H1 (cell line): ENCODE results near the gene RAB3IL1. TPM values are rescaled to one million over a fixed set of nuclear protein-coding genes. Genes with fewer than 3 reads are reported as not detected.

Source experiments
- CTCF ChIA-PET: fragments of 300-600 bp; sonication (Branson Sonifier 250); formaldehyde crosslinking; loops from one replicate; lab custom pipeline; 2021; ENCODE audit not compliant: partially characterized antibody; lab: Charles Lee
- POLR2A ChIA-PET: fragments of 300-600 bp; sonication (Branson Sonifier 250); formaldehyde crosslinking; loops from one replicate; lab custom pipeline; 2021; ENCODE audit warnings: inconsistent platforms; ENCODE audit not compliant: partially characterized antibody; lab: Charles Lee
- DNase-seq, 2 experiments: peaks; one replicate each; pipeline versions ENCODE4 v3.0.0 to v3.0.0-alpha.2; 2010 to 2022; ENCODE audit warnings: low spot score in 2 of 2, low read depth in 1 of 2, mixed read lengths in 1 of 2
- FAIRE-seq: peaks from 2 replicates; lab custom pipeline; 2011; peaks lifted over from hg19 to GRCh38; lab: Jason Lieb, UNC
- H2AFZ ChIP-seq: 2 replicates; pipeline ENCODE4 v1.8.1; 2012; ENCODE audit warnings: low read length, inconsistent platforms
- H2AK5ac ChIP-seq: 2 replicates; pipeline ENCODE4 v1.6.1; 2013; ENCODE audit warnings: low read depth, low read length
- H2BK120ac ChIP-seq: replicated peaks from 2 replicates; pipeline ENCODE3; 2013; ENCODE audit warnings: low read depth, low read length, inconsistent platforms
- H2BK12ac ChIP-seq: 2 replicates; pipeline ENCODE4 v1.6.1; 2013; ENCODE audit warnings: low read depth, low read length
- H2BK15ac ChIP-seq: 2 replicates; pipeline ENCODE4 v1.6.1; 2013; ENCODE audit warnings: low read length
- H2BK20ac ChIP-seq: 2 replicates; pipeline ENCODE4 v1.6.1; 2013; ENCODE audit warnings: low read length
- H2BK5ac ChIP-seq: 2 replicates; pipeline ENCODE4 v1.6.1; 2013; ENCODE audit warnings: low read depth, low read length
- H3K14ac ChIP-seq: 2 replicates; pipeline ENCODE4 v1.6.1; 2013; ENCODE audit warnings: inconsistent platforms; ENCODE audit not compliant: insufficient read length
- H3K18ac ChIP-seq: 2 replicates; pipeline ENCODE4 v1.6.1; 2013; ENCODE audit warnings: low read length; ENCODE audit errors: extremely low read depth
- H3K23ac ChIP-seq: 2 replicates; pipeline ENCODE4 v1.6.1; 2013; ENCODE audit warnings: inconsistent platforms; ENCODE audit not compliant: insufficient read length
- H3K23me2 ChIP-seq: 2 replicates; pipeline ENCODE4 v1.6.1; 2013; ENCODE audit warnings: low read depth, low read length
- H3K27ac ChIP-seq: 2 replicates; pipeline ENCODE4 v1.6.1; 2011; ENCODE audit warnings: low read depth, low read length, inconsistent platforms
- H3K27me3 ChIP-seq, 4 experiments: replicated peaks in 1 of 4; 1 replicate in 1 of 4; 2 replicates in 3 of 4; pipeline versions ENCODE4 v1.6.1 to v1.8.1; 2011 to 2013; ENCODE audit warnings: low read length in 3 of 4, mild to moderate bottlenecking in 3 of 4, inconsistent platforms in 2 of 4, mixed read lengths in 2 of 4, moderate library complexity in 1 of 4; ENCODE audit not compliant: control insufficient read depth in 3 of 4, insufficient read depth in 3 of 4; ENCODE audit errors: extremely low read depth in 1 of 4
- H3K36me3 ChIP-seq, 4 experiments: 2 replicates each; pipeline versions ENCODE4 v1.6.1 to v1.8.1; 2011 to 2013; ENCODE audit warnings: mild to moderate bottlenecking in 4 of 4, low read length in 3 of 4, moderate library complexity in 2 of 4, control low read depth in 1 of 4, inconsistent platforms in 1 of 4; ENCODE audit not compliant: insufficient read depth in 4 of 4, control insufficient read depth in 2 of 4
- H3K4ac ChIP-seq: replicated peaks from 2 replicates; pipeline ENCODE3; 2013; ENCODE audit warnings: low read length, low read depth, mixed read lengths, inconsistent platforms; ENCODE audit not compliant: insufficient read length
- H3K4me1 ChIP-seq, 4 experiments: replicated peaks in 1 of 4; 1 replicate in 1 of 4; 2 replicates in 3 of 4; pipeline versions ENCODE4 v1.6.1 to v1.8.1; 2011 to 2013; ENCODE audit warnings: low read length in 3 of 4, inconsistent platforms in 2 of 4, mixed read lengths in 1 of 4; ENCODE audit not compliant: insufficient read depth in 4 of 4, control insufficient read depth in 3 of 4
- H3K4me2 ChIP-seq, 2 experiments: 2 replicates each; pipeline versions ENCODE4 v1.6.1 to v1.8.1; 2011 to 2013; ENCODE audit warnings: low read depth in 2 of 2, low read length in 2 of 2, control low read depth in 1 of 2, inconsistent platforms in 1 of 2, mild to moderate bottlenecking in 1 of 2; ENCODE audit not compliant: insufficient read depth in 1 of 2
- H3K4me3 ChIP-seq, 4 experiments: fragments of 200-600, 300-600 bp in 1 of 4; sonication (generic), shearing (Covaris generic), sonication (Bioruptor Twin) in 1 of 4; 2 replicates each; pipeline versions ENCODE4 v1.5.1 to v1.8.1; 2011 to 2016; ENCODE audit warnings: low read length in 4 of 4, low read depth in 3 of 4, control low read depth in 2 of 4, inconsistent platforms in 2 of 4, mild to moderate bottlenecking in 2 of 4, mixed read lengths in 1 of 4, moderate library complexity in 1 of 4; ENCODE audit not compliant: insufficient read depth in 2 of 4; ENCODE audit errors: extremely low read depth in 1 of 4
- H3K56ac ChIP-seq: replicated peaks from 2 replicates; pipeline ENCODE3; 2013; ENCODE audit warnings: low read depth, mild to moderate bottlenecking, mixed read lengths, low read length, inconsistent platforms; ENCODE audit not compliant: insufficient read length
- H3K79me1 ChIP-seq: 2 replicates; pipeline ENCODE4 v1.6.1; 2013; ENCODE audit warnings: low read depth, low read length, control low read depth
- H3K79me2 ChIP-seq, 2 experiments: 2 replicates each; pipeline versions ENCODE4 v1.6.1 to v1.8.1; 2012 to 2013; ENCODE audit warnings: low read length in 2 of 2, mild to moderate bottlenecking in 2 of 2, inconsistent platforms in 1 of 2; ENCODE audit not compliant: insufficient read depth in 2 of 2, control insufficient read depth in 1 of 2
- H3K9ac ChIP-seq, 4 experiments: replicated peaks in 1 of 4; 1 replicate in 1 of 4; 2 replicates in 3 of 4; pipeline versions ENCODE4 v1.6.1 to v1.8.1; 2011 to 2013; ENCODE audit warnings: low read depth in 3 of 4, low read length in 3 of 4, control low read depth in 2 of 4, mild to moderate bottlenecking in 2 of 4, moderate library complexity in 2 of 4, inconsistent platforms in 1 of 4; ENCODE audit errors: extremely low read depth in 1 of 4
- H3K9me3 ChIP-seq, 2 experiments: 2 replicates each; pipeline versions ENCODE4 v1.6.1 to v1.8.1; 2012 to 2013; ENCODE audit warnings: mild to moderate bottlenecking in 2 of 2, moderate library complexity in 2 of 2, control low read depth in 1 of 2, inconsistent platforms in 1 of 2, low read depth in 1 of 2, low read length in 1 of 2, mixed read lengths in 1 of 2; ENCODE audit not compliant: insufficient read depth in 2 of 2
- H4K20me1 ChIP-seq, 2 experiments: replicated peaks in 1 of 2; 2 replicates each; pipeline versions ENCODE3 to v1.8.1; 2011 to 2013; ENCODE audit warnings: inconsistent platforms in 2 of 2, low read length in 2 of 2, mild to moderate bottlenecking in 1 of 2; ENCODE audit not compliant: insufficient read depth in 2 of 2, control insufficient read depth in 1 of 2
- H4K5ac ChIP-seq: 2 replicates; pipeline ENCODE4 v1.6.1; 2013; ENCODE audit warnings: low read length, low read depth, mixed read lengths, inconsistent platforms; ENCODE audit not compliant: insufficient read length
- H4K8ac ChIP-seq: 2 replicates; pipeline ENCODE4 v1.8.0; 2013; ENCODE audit warnings: mild to moderate bottlenecking, moderate library complexity, low read length, inconsistent platforms; ENCODE audit not compliant: insufficient read depth; ENCODE audit errors: extremely low read depth
- H4K91ac ChIP-seq: replicated peaks from 2 replicates; pipeline ENCODE3; 2013; ENCODE audit warnings: low read length, mixed read lengths, inconsistent platforms; ENCODE audit not compliant: insufficient read length
- HDAC6 ChIP-seq: IDR thresholded peaks from one replicate; pipeline ENCODE4 v1.7.1; 2012; ENCODE audit warnings: low read depth, mild to moderate bottlenecking, inconsistent platforms, low read length, moderate library complexity
- POLR2AphosphoS5 ChIP-seq: IDR thresholded peaks from 2 replicates; pipeline ENCODE4 v1.6.1; 2011; ENCODE audit warnings: low read depth, low read length
- WGBS, 2 experiments: shearing (Covaris generic) in 1 of 2; methylation state at CpG; one replicate each; pipeline versions ENCODE4 v1.1.6 to v1.1.7; 2013 to 2015; ENCODE audit warnings: low lambda C conversion rate in 2 of 2, mixed read lengths in 2 of 2, inconsistent platforms in 1 of 2, low coverage in 1 of 2, missing lambda C conversion rate in 1 of 2; ENCODE audit not compliant: insufficient replicate concordance in 2 of 2, insufficient coverage in 1 of 2, insufficient read length in 1 of 2; ENCODE audit errors: extremely low coverage in 1 of 2, missing lambda C conversion rate in 1 of 2; 5-methylcytosine and 5-hydroxymethylcytosine counted together
- polyA plus RNA-seq, 7 experiments: library from polyadenylated mRNA; depleted of rRNA in 3 of 7; stranded (reverse) in 5 of 7; unstranded in 2 of 7; fragments of >200 nt in 5 of 7; fragments of 200-250 nt in 2 of 7; gene quantifications; 1 replicate in 5 of 7; 2 replicates in 1 of 7; 4 replicates in 1 of 7; pipeline versions ENCODE4 v1.2.1 to v1.2.3, GENCODE V29; 2011 to 2013; ENCODE audit warnings: missing spikeins in 2 of 7, mixed read lengths in 2 of 7
- total RNA-seq: library from RNA; stranded (reverse); fragmentation: NEBNext Ultra II Directional; extraction: Animal tissue kit (Norgen Biotek cat#: 25700); gene quantifications from 2 replicates; pipeline ENCODE4 v1.2.1, GENCODE V29; 2021

The RAB3IL1 gene
- total and polyA plus RNA-seq, 2 of the 8 experiments (the other 6 are each of a cell fraction or from before 2014, with no cell fraction given) = 6.8 to 7.9 TPM

- no peak for TF ChIP-seq HDAC6
- peak; percentile 17; the same call in 1 of the 2 replicates for TF ChIP-seq POLR2AphosphoS5
- no peak overlapping the region for H3K27ac ChIP-seq
- no peak overlapping the region for H4K8ac ChIP-seq
- H2AFZ ChIP-seq = no peak overlapping the region
- H3K79me1 ChIP-seq = no peaks in the 10 kb centered on the region
- CTCF ChIA-PET = interaction anchor here (0.6 to 10.9 kb wide), 7 partner anchors 9 to 241 kb away, joined by 3 to 172 read pairs (median 4); no protein-coding TSS in a partner anchor
- H3K23ac ChIP-seq = no peak overlapping the region
- H2AK5ac ChIP-seq = no peak overlapping the region
- no peak overlapping the region for H2BK20ac ChIP-seq
- no peak overlapping the region for H3K14ac ChIP-seq
- no peaks in the 10 kb centered on the region for H3K23me2 ChIP-seq
- peaks cover 3 to 11% of the 10 kb centered on the region in 2 experiments for H4K20me1 ChIP-seq
- H3K18ac ChIP-seq = no peak overlapping the region
- no peak overlapping the region for H3K4me3 ChIP-seq
- no peak overlapping the region for H2BK120ac ChIP-seq
- no peak for DNase-seq
- H3K4ac ChIP-seq = no peak overlapping the region
- no peak overlapping the region for H2BK5ac ChIP-seq
- POLR2A ChIA-PET = interaction anchor here (0.6 to 1.8 kb wide), 11 partner anchors 9 to 242 kb away, joined by 3 to 8 read pairs (median 3); partner anchors contain the start of genes FADS2, FEN1 and TMEM258
- FAIRE-seq = no peak
- H3K9ac ChIP-seq = no peak overlapping the region
- peaks cover 0 to 9% (median 4%) of the 10 kb centered on the region in 4 experiments; a peak in 6 of 7 replicates for H3K4me1 ChIP-seq
- H3K36me3 ChIP-seq = peaks cover 17 to 44% (median 28%) of the 10 kb centered on the region in 4 experiments
- H2BK15ac ChIP-seq = no peak overlapping the region
- H3K79me2 ChIP-seq = no peaks in the 10 kb centered on the region
- WGBS, 2 experiments = 87% methylated on average over 17 of the region's 18 CpGs; no CpG with 5 or more reads in 1 of the 2 experiments
- H4K5ac ChIP-seq = no peak overlapping the region
- no peak overlapping the region for H3K56ac ChIP-seq
- H3K27me3 ChIP-seq = peaks cover 0 to 2% (median under 1%) of the 10 kb centered on the region in 4 experiments; a peak in 4 of 7 replicates
- H4K91ac ChIP-seq = no peak overlapping the region
- no peak overlapping the region for H2BK12ac ChIP-seq
- H3K4me2 ChIP-seq = no peak overlapping the region
- H3K9me3 ChIP-seq = no peaks in the 10 kb centered on the region
Measured at GRCh38 chr11:61866231-61866957, 51.0 kb downstream of the RAB3IL1 start.
